ENCODE data around the gene SLC35A4. TPM values are rescaled to one million over a fixed set of nuclear protein-coding genes. Genes with fewer than 3 reads are reported as not detected.
A peak's percentile ranks its signal among the peaks of the same experiment; 100 is the strongest.

SLC35A4 gene
- total RNA-seq, 3 donors from 2014 or later: 65.5 to 96.9 (median 93.8) TPM

GRCh38 chr5:140594169-140594568 lies 29.5 kb downstream of the SLC35A4 start:
- TF ChIP-seq CTCF (IDR thresholded peaks at IDR 0.05): no peak
- Histone ChIP-seq H3K36me3 (ENCODE audit: low read depth) (no peaks in the 10 kb centered on the region), H3K4me1 (ENCODE audit: low read depth) (peaks cover 6% of the 10 kb centered on the region), H3K9me3 (no peaks in the 10 kb centered on the region), H3K4me3 (no peak overlapping the region)
- DNase-seq (peak in 1 of 3 donors; percentile 55), ATAC-seq (no peak)
- intact Hi-C loops (cut with DNase I, micrococcal nuclease): no loop called here

- Histone ChIP-seq H3K9me3 (no peaks in the 10 kb centered on the region), H3K4me3 (no peak overlapping the region), H3K4me1 (ENCODE audit: low read depth) (peaks cover 14% of the 10 kb centered on the region), H3K36me3 (ENCODE audit: low read depth) (no peaks in the 10 kb centered on the region)
- peak; percentile 65 for ATAC-seq
- intact Hi-C loops (cut with DNase I, micrococcal nuclease): no loop called here
- DNase-seq: peak in 1 of 3 donors; percentile 60
- no peak for TF ChIP-seq CTCF (IDR thresholded peaks at IDR 0.05)
Measured at GRCh38 chr5:140595538-140596300, 31.1 kb downstream of the SLC35A4 start.

- DNase-seq (no peak), ATAC-seq (peak; percentile 36)
- H3K4me3 ChIP-seq: no peak overlapping the region
- intact Hi-C loops (cut with DNase I, micrococcal nuclease): no loop called here
- TF ChIP-seq CTCF (IDR thresholded peaks at IDR 0.05): no peak
- peaks cover 14% of the 10 kb centered on the region for H3K4me1 ChIP-seq (ENCODE audit: low read depth)
- H3K9me3 ChIP-seq: no peaks in the 10 kb centered on the region
- no peaks in the 10 kb centered on the region for H3K36me3 ChIP-seq (ENCODE audit: low read depth)
Measured at GRCh38 chr5:140596321-140596741, 31.7 kb downstream of the SLC35A4 start.

- ATAC-seq (no peak), DNase-seq (no peak)
- no peak for TF ChIP-seq CTCF (IDR thresholded peaks at IDR 0.05)
- intact Hi-C loops (cut with DNase I, micrococcal nuclease): no loop called here
- Histone ChIP-seq H3K4me1 (ENCODE audit: low read depth) (peaks cover 14% of the 10 kb centered on the region), H3K36me3 (ENCODE audit: low read depth) (no peaks in the 10 kb centered on the region), H3K9me3 (no peaks in the 10 kb centered on the region), H3K4me3 (no peak overlapping the region)
Measured at GRCh38 chr5:140598836-140599235, 34.2 kb downstream of the SLC35A4 start.

GRCh38 chr5:140600096-140600495 lies 35.5 kb downstream of the SLC35A4 start:
- peak; percentile 78 for ATAC-seq
- TF ChIP-seq CTCF (IDR thresholded peaks at IDR 0.05): no peak
- peaks cover 12% of the 10 kb centered on the region for H3K4me1 ChIP-seq (ENCODE audit: low read depth)
- DNase-seq: no peak
- H3K4me3 ChIP-seq: no peak overlapping the region
- intact Hi-C loops (cut with DNase I, micrococcal nuclease): no loop called here
- no peaks in the 10 kb centered on the region for H3K9me3 ChIP-seq
- no peaks in the 10 kb centered on the region for H3K36me3 ChIP-seq (ENCODE audit: low read depth)
